Measurements from ENCODE around the gene BLACAT1.
"Not testable (repeated sequence)": the region's sequence is repeated elsewhere in the genome, so short reads cannot be mapped to it uniquely, and the experiment has no call there.

BLACAT1 gene

GRCh38 chr1:205484985-205485967 lies 29.4 kb upstream of the BLACAT1 start:
- peak in 10 of 14 donors; percentile 27 to 92 (median 52) for DNase-seq

- no peak for DNase-seq
Observed at GRCh38 chr1:205483372-205483771, 27.5 kb upstream of the BLACAT1 start.

GRCh38 chr1:205482587-205482986 lies 26.7 kb upstream of the BLACAT1 start:
- not testable (repeated sequence) for DNase-seq

- DNase-seq = peak in 1 of 14 donors; percentile 33
Observed at GRCh38 chr1:205481629-205482151, 25.8 kb upstream of the BLACAT1 start.

GRCh38 chr1:205481218-205481617 lies 25.4 kb upstream of the BLACAT1 start:
- DNase-seq = no peak

- DNase-seq = no peak
Observed at GRCh38 chr1:205480349-205480985, 24.6 kb upstream of the BLACAT1 start.

- DNase-seq = not testable (repeated sequence)
Observed at GRCh38 chr1:205478985-205479384, 23.1 kb upstream of the BLACAT1 start.

GRCh38 chr1:205477759-205478247 lies 22.0 kb upstream of the BLACAT1 start:
- peak in 6 of 14 donors; percentile 10 to 89 (median 32) for DNase-seq

GRCh38 chr1:205477121-205477758 lies 21.4 kb upstream of the BLACAT1 start:
- no peak for DNase-seq

GRCh38 chr1:205476648-205477047 lies 20.8 kb upstream of the BLACAT1 start:
- DNase-seq = no peak

GRCh38 chr1:205475855-205476254 lies 20.0 kb upstream of the BLACAT1 start:
- DNase-seq = no peak

- no peak for DNase-seq
Observed at GRCh38 chr1:205474571-205474970, 18.7 kb upstream of the BLACAT1 start.

GRCh38 chr1:205473966-205474365 lies 18.1 kb upstream of the BLACAT1 start:
- no peak for DNase-seq

- DNase-seq = no peak
Observed at GRCh38 chr1:205473475-205473874, 17.6 kb upstream of the BLACAT1 start.

GRCh38 chr1:205472737-205473441 lies 17.0 kb upstream of the BLACAT1 start:
- DNase-seq = no peak

- DNase-seq = no peak
Observed at GRCh38 chr1:205470131-205470530, 14.3 kb upstream of the BLACAT1 start.

- DNase-seq = no peak
Observed at GRCh38 chr1:205466595-205467220, 10.9 kb upstream of the BLACAT1 start.

- no peak for DNase-seq
Observed at GRCh38 chr1:205465392-205465791, 9.5 kb upstream of the BLACAT1 start.

- DNase-seq = no peak
Observed at GRCh38 chr1:205458777-205459566, 3.1 kb upstream of the BLACAT1 start.

Data from C1 segment of cervical spinal cord (tissue), 14 donors.